ENCODE results near the gene RCAN3.

The RCAN3 gene

GRCh38 chr1:24553931-24554330 is 51.3 kb downstream of the RCAN3 start:
- DNase-seq = no peak

GRCh38 chr1:24554714-24555113 is 52.1 kb downstream of the RCAN3 start:
- DNase-seq = no peak

- DNase-seq = no peak
These were observed 53.2 kb downstream of the RCAN3 start, which contains the start of gene NCMAP for GRCh38 chr1:24555591-24556413. TSS of gene NCMAP (plus strand) at chr1:24556087. CDS start at chr1:24595431, 39,344 bp downstream.

DNA sequence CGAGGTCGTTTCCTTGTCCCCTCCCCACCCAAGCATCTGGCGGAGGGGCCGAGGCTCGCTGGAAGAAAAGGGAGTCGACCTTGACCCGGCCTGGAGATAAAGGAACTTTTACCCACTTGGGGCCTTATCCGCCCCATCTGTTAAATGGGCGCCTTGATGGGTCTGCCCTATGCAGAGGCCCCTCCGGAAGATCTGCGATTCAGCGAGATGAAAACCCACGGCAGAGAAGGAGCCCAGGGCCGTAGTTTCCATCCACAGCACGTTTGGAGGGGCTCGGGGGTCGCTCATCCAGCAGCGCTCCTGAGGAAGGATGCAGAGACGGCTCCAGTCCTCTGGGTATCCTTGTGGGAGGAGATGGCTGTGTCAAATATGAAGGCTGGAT is 53.8 kb downstream of the RCAN3 start:
- no peak for DNase-seq

DNA sequence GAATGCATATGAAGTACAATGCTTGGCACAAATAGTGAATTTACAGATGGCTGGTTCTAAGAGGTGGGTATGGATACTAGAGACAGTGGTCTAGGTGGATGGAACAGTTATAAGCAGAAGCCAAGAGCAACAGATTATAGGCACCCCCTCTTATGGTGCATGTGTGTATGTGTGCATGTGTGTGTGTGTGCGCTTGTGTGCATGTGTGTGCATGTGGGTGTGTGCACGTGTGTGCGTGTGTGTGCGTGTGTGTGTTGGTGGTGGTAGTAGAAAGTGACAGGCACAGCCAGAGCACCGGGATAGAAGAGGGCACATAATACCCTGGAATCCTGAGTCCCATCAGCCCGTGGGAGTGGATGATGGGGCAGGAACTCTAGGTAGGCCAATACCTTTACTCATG is 54.6 kb downstream of the RCAN3 start:
- no peak for DNase-seq

DNA sequence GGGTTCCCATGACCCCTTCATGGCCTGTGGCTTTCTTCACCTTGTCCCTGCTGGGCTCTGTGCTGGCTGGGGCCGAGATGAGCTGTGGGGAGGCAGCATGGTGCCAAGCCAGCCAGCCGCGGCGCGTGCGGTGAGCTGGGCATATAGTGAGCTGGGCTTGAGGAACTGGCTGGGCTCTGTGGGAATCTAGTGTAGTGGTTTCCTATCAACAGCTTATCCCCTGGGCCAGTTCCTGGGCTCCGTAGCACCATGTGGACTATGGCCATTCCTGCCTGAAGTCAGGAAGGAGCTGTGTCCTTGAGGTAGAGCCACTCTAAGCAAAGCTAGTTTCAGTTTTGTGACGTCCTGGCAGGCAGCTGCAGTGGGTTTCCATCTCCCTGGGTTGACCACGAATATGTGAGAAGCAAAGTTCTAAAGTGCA is 55.1 kb downstream of the RCAN3 start:
- DNase-seq = no peak

GRCh38 chr1:24558455-24558854 is 55.8 kb downstream of the RCAN3 start:
- DNase-seq = no peak

DNA sequence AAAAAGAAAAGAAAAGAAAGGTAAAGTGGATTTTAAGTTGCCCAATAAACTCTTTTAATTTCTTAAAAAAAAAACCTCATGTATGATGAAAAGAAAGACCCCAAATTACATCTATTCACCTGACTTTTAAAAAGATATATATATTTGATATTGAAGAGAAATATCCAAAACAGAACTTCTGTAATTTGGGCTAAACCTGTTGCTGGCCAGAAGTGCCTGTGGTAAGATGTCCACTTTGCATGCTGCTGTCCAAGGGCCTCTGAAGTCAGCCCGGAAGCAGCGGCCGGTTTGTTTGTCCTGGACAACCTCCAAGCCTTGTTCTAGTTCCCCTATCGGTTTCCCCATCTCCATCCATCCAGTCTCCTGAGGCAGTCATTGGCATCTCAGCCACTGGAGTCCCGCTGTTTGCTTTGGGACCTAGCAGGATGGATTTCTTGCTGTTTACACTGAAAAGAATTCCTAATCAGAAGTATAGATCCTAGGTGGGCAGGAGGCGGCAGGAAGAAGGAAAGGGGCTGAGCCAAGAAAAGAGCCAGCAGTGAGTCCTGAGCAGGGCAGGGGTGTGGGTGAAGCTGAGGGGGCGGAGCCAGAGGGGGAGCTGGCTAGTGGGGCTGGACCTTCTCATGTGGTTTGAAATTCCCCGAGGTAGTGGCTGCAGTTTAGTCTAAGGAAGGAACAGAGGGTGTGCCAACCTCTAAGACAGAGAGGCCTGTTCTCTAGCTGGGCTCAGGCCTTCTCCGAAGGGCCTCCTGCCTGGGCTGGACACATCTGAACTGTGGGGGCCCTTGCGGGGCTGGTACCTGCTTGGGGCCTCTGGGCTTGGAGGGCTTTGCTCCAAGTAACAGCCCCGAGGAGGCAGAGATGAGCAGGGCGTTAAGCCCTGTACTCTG is 56.5 kb downstream of the RCAN3 start:
- no peak for DNase-seq

DNA sequence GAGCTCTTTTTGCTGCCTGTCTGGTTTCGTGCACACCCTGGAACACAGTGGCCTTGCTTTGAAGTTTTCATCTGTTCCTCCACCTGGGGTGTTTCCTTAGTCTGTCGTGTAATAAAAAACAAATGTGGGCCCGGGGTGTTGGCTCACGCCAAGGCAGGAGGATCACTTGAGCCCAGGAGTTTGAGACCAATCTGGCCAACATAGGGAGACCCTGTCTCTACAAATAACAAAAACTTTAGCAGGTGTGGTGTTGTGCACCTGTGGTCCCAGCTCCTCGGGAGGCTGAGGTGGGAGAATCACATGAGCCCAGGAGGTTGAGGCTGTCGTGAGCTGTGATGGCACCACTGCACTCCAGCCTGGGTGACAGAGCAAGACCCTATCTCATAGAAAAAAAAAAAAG is 57.7 kb downstream of the RCAN3 start:
- DNase-seq = no peak

GRCh38 chr1:24562625-24563024 is 60.0 kb downstream of the RCAN3 start:
- no peak for DNase-seq

DNA sequence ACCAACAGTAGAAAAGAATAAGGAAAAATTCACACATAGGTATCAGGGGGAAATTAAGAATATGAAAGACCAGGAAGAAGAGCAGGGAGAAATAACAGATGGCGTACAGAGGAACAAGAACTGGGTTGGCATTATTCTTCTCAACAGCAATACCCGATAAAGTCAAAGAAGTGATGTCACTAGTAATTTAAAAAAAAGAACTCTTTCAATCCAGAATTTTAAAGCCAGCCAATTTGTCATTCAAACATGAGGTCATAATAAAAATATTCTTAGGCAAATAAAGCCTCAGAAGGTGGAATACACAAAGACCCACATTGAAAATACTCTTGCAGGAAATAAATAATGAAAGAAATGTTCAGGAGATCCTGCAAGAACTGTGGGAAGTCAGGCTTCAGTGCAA is 62.1 kb downstream of the RCAN3 start:
- no peak for DNase-seq

- DNase-seq = no peak
These were observed 63.7 kb downstream of the RCAN3 start for GRCh38 chr1:24566236-24566867.

DNA sequence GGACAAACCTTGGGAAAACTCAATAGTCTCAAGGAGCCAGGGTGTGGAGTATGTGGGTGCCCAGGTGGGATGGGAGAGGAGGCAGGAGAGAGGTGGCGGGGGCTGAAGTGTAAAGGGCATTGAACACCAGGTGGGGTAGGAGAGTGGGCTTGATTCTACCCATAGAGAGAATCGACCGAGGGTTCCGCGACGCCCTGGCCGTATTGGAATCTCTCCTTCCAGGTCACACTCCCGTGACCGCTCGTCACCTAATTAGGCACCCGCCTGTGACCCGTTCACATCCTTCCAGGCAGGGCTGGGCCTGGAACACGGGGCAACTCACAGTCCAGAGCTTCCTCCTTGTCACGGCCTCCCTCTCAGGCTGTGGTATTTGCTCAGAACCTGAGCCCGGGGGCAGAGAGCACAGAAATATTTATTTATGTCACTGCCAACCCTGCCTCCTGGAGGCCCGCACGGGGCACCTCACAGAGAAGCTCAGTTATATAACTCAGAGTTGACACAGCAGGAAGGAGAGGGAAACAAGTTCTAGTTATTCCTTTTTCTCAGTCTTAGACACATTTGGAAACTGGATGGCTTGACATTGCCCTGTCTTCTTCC is 65.3 kb downstream of the RCAN3 start:
- DNase-seq = no peak

DNA sequence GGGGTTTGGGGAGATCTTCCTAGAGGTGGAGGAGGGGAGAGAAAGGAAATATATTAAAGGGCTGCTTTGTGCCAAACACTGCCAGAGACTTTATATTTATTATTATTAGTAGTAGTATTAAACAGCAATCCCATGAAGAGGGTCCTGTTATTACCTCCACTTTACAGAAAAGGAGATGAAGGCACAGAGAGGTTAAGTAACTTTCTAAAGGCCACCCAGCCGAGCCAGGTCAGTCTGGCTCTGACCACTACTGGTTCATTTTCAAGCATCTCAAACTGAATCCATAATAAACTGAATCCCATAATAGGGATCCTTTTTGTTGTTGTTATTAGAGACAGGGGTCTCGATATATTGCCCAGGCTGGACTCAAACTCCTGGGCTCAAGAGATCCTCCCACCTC is 65.8 kb downstream of the RCAN3 start:
- no peak for DNase-seq

- no peak for DNase-seq
These were observed 67.9 kb downstream of the RCAN3 start for GRCh38 chr1:24570265-24571125.

- no peak for DNase-seq
These were observed 69.7 kb downstream of the RCAN3 start for GRCh38 chr1:24572301-24572700.

GRCh38 chr1:24575905-24576587 is 73.4 kb downstream of the RCAN3 start:
- DNase-seq = no peak

DNA sequence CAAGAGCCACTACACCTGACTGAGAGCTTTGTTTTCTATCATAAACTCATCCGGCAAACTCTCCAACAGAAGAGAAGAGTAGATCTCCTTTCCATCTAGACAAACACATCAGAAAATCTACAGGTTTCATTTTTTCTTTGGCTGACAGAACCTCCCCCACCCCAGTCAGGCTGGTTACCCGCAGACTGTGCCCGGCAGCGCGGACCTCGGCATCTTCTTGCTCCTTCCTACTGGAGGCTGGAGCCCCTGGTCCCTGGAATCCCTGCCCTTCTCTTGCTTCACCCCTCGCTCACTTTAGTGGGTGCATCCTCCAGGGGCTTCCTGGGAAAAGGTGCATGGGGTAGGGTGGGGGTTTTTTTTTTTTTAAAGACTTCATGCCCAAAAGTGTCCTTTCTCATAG is 76.2 kb downstream of the RCAN3 start:
- no peak for DNase-seq

- no peak for DNase-seq
These were observed 78.1 kb downstream of the RCAN3 start for GRCh38 chr1:24580756-24581155.

- DNase-seq = no peak
These were observed 81.6 kb downstream of the RCAN3 start for GRCh38 chr1:24584171-24584647.

DNA sequence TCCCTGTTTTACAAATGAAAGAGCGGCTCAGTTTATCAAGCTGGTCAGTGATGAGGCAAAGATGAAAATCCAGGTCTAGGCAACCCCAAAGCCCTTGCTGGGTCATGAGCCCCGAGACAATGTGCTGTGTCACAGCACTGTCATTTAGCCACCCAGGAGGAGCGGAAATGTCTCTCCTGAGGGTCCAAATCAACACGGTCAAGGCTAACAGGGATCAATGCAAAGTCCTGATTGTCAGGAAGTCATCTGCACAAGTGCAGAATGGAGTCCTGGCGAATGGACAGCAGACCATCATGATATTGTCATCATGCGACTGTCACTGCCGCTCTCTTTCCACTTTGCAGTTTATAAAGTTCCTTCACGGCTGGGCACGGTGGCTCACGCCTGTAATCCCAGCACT is 83.5 kb downstream of the RCAN3 start:
- no peak for DNase-seq
